ENCODE results near the gene COPS3.

DNA sequence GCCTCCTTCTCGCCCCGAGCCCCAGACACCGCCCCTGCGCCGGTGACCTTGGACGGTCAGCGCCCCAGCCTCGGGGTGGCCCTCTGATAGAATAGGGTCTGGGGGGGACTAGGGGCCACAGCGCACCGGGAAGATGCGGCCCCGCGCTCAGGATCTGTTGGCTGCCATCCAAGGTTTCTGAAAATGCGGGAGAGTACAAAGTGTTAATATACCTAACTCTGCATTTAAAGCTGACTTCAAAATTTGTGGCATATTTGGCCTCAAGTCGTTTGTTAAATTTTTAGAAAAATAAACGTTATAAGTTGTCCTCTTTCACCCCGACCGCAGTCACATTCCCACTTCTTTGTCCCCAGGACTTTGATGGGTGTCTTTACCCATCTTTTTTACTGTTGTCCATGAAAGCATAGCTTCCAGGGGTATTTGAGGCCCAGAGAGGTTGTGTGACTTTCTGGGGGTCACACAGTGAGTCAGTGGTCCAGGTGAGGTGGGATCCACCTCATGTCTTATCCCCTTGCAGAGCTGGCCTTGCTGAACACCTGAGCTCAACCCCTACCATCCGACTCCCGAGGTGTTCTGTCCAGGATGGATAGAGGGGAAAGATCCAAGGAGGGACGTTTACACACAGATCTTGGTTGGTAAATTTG is 22.9 kb upstream of the COPS3 start:
- TF ChIP-seq, protein P1, sequence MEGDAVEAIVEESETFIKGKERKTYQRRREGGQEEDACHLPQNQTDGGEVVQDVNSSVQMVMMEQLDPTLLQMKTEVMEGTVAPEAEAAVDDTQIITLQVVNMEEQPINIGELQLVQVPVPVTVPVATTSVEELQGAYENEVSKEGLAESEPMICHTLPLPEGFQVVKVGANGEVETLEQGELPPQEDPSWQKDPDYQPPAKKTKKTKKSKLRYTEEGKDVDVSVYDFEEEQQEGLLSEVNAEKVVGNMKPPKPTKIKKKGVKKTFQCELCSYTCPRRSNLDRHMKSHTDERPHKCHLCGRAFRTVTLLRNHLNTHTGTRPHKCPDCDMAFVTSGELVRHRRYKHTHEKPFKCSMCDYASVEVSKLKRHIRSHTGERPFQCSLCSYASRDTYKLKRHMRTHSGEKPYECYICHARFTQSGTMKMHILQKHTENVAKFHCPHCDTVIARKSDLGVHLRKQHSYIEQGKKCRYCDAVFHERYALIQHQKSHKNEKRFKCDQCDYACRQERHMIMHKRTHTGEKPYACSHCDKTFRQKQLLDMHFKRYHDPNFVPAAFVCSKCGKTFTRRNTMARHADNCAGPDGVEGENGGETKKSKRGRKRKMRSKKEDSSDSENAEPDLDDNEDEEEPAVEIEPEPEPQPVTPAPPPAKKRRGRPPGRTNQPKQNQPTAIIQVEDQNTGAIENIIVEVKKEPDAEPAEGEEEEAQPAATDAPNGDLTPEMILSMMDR (IDR thresholded peaks at IDR 0.05), result no peak
- TF ChIP-seq EP300 (IDR thresholded peaks at IDR 0.05), result no peak
- no peak for TF ChIP-seq POLR2A (IDR thresholded peaks at IDR 0.05)

All from ovary (tissue), 3 donors.